BJ (cell line): ENCODE results near the gene ASCL4. TPM values are rescaled to one million over a fixed set of nuclear protein-coding genes. Genes with fewer than 3 reads are reported as not detected.

Experiments used
- CTCF ChIA-PET: fragments of 350-600 bp; formaldehyde crosslinking; extraction: SDS; loops from one replicate; lab custom pipeline; 2021; ENCODE audit warnings: antibody characterized with exemption, inconsistent platforms; lab: Yijun Ruan, JAX
- POLR2A ChIA-PET: fragments of 300-600 bp; sonication (Branson Sonifier 250); formaldehyde crosslinking; extraction: SDS; loops from one replicate; lab custom pipeline; 2021; ENCODE audit warnings: antibody characterized with exemption; lab: Charles Lee
- DNase-seq: peaks from one replicate; pipeline ENCODE4 v3.0.0-alpha.2; 2011; ENCODE audit warnings: low read depth
- H3K27me3 ChIP-seq: 2 replicates; pipeline ENCODE4 v1.6.0; 2011; ENCODE audit warnings: low read length; ENCODE audit not compliant: control insufficient read depth, insufficient read depth
- H3K36me3 ChIP-seq: 2 replicates; pipeline ENCODE4 v1.5.1; 2011; ENCODE audit warnings: low read length; ENCODE audit not compliant: control insufficient read depth, insufficient read depth
- H3K4me3 ChIP-seq: 2 replicates; pipeline ENCODE4 v1.5.1; 2011; ENCODE audit warnings: low read depth, mild to moderate bottlenecking, control low read depth, low read length
- polyA plus RNA-seq: library from polyadenylated mRNA; depleted of rRNA; stranded (reverse); fragments of >200 nt; gene quantifications from 2 replicates; pipeline ENCODE4 v1.2.3, GENCODE V29; 2011
- TF ChIP-seq, protein P1 (sequence below): IDR thresholded peaks from 2 replicates; pipeline ENCODE4 v1.5.1; 2011; ENCODE audit warnings: low read depth, mild to moderate bottlenecking, control low read depth, inconsistent platforms, low read length, moderate library complexity; ENCODE audit not compliant: insufficient read depth

The ASCL4 gene
- polyA plus RNA-seq, 1 experiment: not detected

DNA sequence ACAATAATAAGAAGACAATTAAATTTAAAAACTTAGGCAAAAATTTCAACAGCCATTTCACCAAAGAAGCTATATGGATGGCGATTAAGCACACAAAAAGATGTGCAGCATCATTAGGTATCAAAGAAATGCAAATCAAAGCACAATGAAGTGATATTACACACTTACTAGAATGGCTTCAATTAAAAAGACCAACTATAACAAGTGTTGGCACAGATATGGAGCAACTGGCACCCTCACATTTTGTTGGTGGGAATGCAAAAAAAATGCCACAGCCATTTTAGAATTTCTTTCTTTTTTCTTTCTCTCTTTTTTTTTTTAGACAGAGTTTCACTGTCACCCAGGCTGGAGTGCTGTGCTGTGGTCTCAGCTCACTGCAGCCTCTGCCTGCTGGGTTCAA lies 11.6 kb upstream of the ASCL4 start:
- H3K36me3 ChIP-seq: peaks cover 2% of the 10 kb centered on the region; the same call in 1 of the 2 replicates
- CTCF ChIA-PET: interaction anchor here (0.7 kb wide), 1 partner anchor 37 kb away, joined by 4 read pairs; no protein-coding TSS in a partner anchor
- DNase-seq: no peak
- no peak overlapping the region for H3K4me3 ChIP-seq
- POLR2A ChIA-PET: no interaction called here
- TF ChIP-seq, protein P1, sequence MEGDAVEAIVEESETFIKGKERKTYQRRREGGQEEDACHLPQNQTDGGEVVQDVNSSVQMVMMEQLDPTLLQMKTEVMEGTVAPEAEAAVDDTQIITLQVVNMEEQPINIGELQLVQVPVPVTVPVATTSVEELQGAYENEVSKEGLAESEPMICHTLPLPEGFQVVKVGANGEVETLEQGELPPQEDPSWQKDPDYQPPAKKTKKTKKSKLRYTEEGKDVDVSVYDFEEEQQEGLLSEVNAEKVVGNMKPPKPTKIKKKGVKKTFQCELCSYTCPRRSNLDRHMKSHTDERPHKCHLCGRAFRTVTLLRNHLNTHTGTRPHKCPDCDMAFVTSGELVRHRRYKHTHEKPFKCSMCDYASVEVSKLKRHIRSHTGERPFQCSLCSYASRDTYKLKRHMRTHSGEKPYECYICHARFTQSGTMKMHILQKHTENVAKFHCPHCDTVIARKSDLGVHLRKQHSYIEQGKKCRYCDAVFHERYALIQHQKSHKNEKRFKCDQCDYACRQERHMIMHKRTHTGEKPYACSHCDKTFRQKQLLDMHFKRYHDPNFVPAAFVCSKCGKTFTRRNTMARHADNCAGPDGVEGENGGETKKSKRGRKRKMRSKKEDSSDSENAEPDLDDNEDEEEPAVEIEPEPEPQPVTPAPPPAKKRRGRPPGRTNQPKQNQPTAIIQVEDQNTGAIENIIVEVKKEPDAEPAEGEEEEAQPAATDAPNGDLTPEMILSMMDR: no peak
- H3K27me3 ChIP-seq: peaks cover 3% of the 10 kb centered on the region

DNA sequence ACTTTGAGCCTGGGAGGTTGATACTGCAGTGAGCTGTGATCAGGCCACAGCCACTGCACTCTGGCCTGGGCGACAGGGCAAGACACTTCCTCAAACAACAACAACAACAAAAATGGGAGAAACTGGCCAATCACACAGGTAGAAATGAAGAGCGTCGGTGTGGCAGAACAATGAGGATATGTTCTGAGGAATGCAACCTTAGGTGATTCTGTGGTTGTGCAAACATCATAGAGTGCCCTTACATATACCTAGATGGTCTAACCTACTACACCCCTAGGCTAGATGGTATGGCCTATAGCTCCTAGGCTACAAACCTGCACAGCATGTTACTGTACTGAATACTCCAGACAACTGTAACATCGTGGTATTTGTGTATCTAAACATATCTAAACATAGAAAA lies 9.9 kb upstream of the ASCL4 start:
- TF ChIP-seq, protein P1: no peak
- POLR2A ChIA-PET: no interaction called here
- Histone ChIP-seq H3K4me3 (no peak overlapping the region), H3K36me3 (no peaks in the 10 kb centered on the region), H3K27me3 (peaks cover 3% of the 10 kb centered on the region)
- no peak for DNase-seq
- CTCF ChIA-PET: no interaction called here

DNA sequence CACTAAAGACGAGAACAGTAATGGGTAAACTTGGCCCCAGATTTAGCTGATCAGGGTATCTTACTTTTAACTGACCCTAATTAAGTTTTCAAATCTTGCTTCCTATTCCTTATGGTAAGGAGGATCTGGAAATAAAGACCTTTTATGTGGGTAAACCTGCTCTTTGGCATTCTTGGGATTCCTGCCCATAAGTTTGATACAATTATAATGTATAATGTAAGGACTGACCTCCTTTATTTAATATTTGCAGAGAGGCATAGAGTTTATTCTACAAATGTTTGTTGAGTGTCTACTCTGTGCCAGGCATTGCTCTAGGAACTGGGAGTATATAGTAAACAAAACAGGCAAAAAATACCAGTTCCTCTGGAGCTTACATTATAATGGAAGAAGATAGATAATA lies 9.2 kb upstream of the ASCL4 start:
- Histone ChIP-seq H3K36me3 (no peaks in the 10 kb centered on the region), H3K27me3 (peaks cover 3% of the 10 kb centered on the region), H3K4me3 (no peak overlapping the region)
- ChIA-PET POLR2A (no interaction called here), CTCF (no interaction called here)
- DNase-seq: no peak
- TF ChIP-seq, protein P1: no peak

DNA sequence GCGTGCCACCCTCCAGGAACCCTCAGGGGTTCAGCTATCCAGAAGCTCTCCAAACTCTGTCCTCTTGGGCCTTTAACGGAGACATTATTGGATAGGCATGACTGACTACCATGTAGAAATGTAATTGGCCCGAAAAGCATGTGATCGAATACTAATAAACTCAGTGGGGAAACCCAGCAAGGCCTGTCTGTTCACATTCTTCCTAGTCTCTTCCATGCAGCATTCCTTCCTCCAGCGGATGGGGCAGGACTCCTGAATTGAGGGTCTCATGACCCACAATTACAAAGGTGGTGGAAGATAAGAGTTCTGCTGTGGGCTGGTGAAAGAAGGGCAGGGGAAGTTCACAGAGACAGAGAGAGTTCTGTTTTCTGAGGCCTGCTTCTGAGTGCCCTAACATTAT lies 7.0 kb upstream of the ASCL4 start:
- ChIA-PET CTCF (no interaction called here), POLR2A (no interaction called here)
- peaks cover 3% of the 10 kb centered on the region for H3K27me3 ChIP-seq
- TF ChIP-seq, protein P1: no peak
- no peaks in the 10 kb centered on the region for H3K36me3 ChIP-seq
- DNase-seq: no peak
- no peak overlapping the region for H3K4me3 ChIP-seq

DNA sequence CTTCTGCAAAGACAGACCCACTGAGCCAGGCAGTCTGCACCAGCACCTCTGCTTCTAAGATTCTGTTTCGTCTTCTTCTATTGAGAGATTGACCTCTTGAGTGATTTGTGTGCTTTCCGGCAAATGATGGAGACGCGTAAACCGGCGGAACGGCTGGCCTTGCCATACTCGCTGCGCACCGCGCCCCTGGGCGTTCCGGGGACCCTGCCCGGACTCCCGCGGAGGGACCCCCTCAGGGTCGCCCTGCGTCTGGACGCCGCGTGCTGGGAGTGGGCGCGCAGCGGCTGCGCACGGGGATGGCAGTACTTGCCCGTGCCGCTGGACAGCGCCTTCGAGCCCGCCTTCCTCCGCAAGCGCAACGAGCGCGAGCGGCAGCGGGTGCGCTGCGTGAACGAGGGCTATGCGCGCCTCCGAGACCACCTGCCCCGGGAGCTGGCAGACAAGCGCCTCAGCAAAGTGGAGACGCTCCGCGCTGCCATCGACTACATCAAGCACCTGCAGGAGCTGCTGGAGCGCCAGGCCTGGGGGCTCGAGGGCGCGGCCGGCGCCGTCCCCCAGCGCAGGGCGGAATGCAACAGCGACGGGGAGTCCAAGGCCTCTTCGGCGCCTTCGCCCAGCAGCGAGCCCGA lies 703 bp downstream of the ASCL4 start:
- ChIA-PET CTCF (interaction anchor here (0.8 kb wide), 1 partner anchor 17 kb away, joined by 3 read pairs; no protein-coding TSS in a partner anchor), POLR2A (no interaction called here)
- no peak overlapping the region for H3K4me3 ChIP-seq
- H3K36me3 ChIP-seq: no peaks in the 10 kb centered on the region
- TF ChIP-seq, protein P1: no peak
- DNase-seq: no peak
- H3K27me3 ChIP-seq: peaks cover 11% of the 10 kb centered on the region
